NCI-H524 treated with DMSO at 0.1 percent for 48 hours (cell line): ENCODE results near the gene COL4A2.
"Not testable (repeated sequence)": the region's sequence is repeated elsewhere in the genome, so short reads cannot be mapped to it uniquely, and the experiment has no call there.

Source experiments
- DNase-seq: peaks from one replicate; lab custom pipeline; 2025; lab: John Stamatoyannopoulos, UW

COL4A2 gene

GRCh38 chr13:110379905-110380341 lies 72.8 kb downstream of the COL4A2 start:
- DNase-seq = no peak

GRCh38 chr13:110380359-110381028 lies 73.4 kb downstream of the COL4A2 start:
- no peak for DNase-seq

GRCh38 chr13:110381029-110381360 lies 73.9 kb downstream of the COL4A2 start:
- no peak for DNase-seq

GRCh38 chr13:110382229-110382628 lies 75.1 kb downstream of the COL4A2 start:
- no peak for DNase-seq

- DNase-seq = no peak
Measured at GRCh38 chr13:110382830-110383229, 75.7 kb downstream of the COL4A2 start.

GRCh38 chr13:110387451-110388107 lies 80.5 kb downstream of the COL4A2 start:
- no peak for DNase-seq

GRCh38 chr13:110388108-110388943 lies 81.2 kb downstream of the COL4A2 start:
- peak; percentile 25 for DNase-seq

- no peak for DNase-seq
Measured at GRCh38 chr13:110390567-110390966, 83.5 kb downstream of the COL4A2 start.

- no peak for DNase-seq
Measured at GRCh38 chr13:110391273-110391672, 84.2 kb downstream of the COL4A2 start.

GRCh38 chr13:110392510-110393240 lies 85.6 kb downstream of the COL4A2 start:
- no peak for DNase-seq

GRCh38 chr13:110393761-110394160 lies 86.7 kb downstream of the COL4A2 start:
- DNase-seq = no peak

GRCh38 chr13:110394371-110394841 lies 87.3 kb downstream of the COL4A2 start:
- DNase-seq = no peak

GRCh38 chr13:110395616-110396015 lies 88.5 kb downstream of the COL4A2 start:
- DNase-seq = not testable (repeated sequence)

- no peak for DNase-seq
Measured at GRCh38 chr13:110396476-110396875, 89.4 kb downstream of the COL4A2 start.

GRCh38 chr13:110396913-110397381 lies 89.9 kb downstream of the COL4A2 start:
- no peak for DNase-seq

- DNase-seq = no peak
Measured at GRCh38 chr13:110397436-110398115, 90.5 kb downstream of the COL4A2 start.

GRCh38 chr13:110398564-110399507 lies 91.8 kb downstream of the COL4A2 start:
- no peak for DNase-seq

- DNase-seq = no peak
Measured at GRCh38 chr13:110399801-110400200, 92.7 kb downstream of the COL4A2 start.

GRCh38 chr13:110400786-110401533 lies 93.9 kb downstream of the COL4A2 start:
- no peak for DNase-seq
